SH-SY5Y (cell line): ENCODE results near the gene ARSA.

Experiments used
- GATA2 ChIP-seq: IDR thresholded peaks from 2 replicates; pipeline ENCODE4 v1.6.1; 2011; ENCODE audit warnings: mild to moderate bottlenecking, low read depth, low read length
- GATA3 ChIP-seq: IDR thresholded peaks from 2 replicates; pipeline ENCODE4 v1.6.1; 2011; ENCODE audit warnings: low read depth, mild to moderate bottlenecking, low read length, moderate library complexity

DNA sequence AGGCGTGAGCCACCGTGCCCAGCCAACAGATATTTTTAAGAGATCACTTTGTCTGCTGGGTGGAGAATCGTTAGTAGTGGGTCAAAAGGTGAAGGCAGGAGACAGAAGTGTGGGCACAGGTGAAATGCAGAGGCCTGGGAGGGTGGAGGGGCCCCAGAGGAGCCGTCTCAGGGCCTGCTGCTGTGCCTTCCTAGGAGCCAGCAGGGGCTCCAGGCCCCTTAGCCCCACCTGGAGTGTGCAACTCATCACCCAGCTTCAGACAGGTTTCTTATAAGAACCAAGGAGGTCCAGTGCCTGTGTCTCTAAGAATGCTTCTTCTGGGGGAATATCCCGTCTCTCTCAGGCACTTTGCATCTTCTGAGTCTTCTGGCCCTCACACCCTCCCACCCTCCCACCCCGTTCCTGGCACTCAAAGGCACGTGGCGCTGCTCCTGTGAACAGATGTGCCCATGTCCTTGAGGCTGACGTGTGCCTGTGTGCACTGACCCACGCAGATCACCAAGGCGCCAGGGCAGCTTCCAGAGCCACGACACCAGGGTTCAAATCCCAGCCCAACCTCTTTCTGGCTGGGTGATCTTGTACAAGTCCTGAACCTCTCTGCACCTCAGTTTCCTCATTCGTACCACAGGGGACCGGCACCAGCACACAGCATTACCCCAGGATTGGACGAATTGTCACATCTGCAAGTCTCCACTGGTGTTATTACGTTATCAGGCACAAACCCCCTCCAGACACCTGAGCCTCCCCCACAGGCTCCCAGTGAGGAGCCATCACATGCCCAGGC, 3.4 kb downstream of the ARSA start:
- TF ChIP-seq GATA3 (no peak), GATA2 (no peak)
